Activated naive CD4-positive, alpha-beta T cell (primary cell): ENCODE data around the gene TPT1.
"Not testable (repeated sequence)": the region's sequence is repeated elsewhere in the genome, so short reads cannot be mapped to it uniquely, and the experiment has no call there.

Source experiments
- DNase-seq, 4 experiments: peaks; one replicate each; lab custom pipeline; 2025; lab: John Stamatoyannopoulos, UW

The TPT1 gene

DNA sequence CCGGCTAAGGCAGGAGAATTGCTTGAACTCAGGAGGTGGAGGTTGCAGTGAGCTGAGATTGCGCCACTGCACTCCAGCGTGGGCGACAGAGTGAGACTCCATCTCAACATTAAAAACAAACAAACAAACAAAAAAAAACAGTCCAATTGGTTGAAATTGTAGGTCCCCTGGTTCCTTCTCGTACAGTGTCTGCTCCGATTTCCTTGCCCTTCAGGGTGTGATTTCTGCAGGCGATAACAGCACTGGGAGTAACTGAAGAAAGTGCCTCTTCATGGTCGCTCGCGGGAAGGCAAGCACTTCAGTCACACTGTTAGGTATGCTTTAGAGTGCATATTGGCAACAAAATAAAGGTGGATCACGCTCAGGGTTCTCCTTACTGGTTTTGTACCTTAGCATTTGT, 39.7 kb downstream of the TPT1 start:
- DNase-seq, result no peak

DNA sequence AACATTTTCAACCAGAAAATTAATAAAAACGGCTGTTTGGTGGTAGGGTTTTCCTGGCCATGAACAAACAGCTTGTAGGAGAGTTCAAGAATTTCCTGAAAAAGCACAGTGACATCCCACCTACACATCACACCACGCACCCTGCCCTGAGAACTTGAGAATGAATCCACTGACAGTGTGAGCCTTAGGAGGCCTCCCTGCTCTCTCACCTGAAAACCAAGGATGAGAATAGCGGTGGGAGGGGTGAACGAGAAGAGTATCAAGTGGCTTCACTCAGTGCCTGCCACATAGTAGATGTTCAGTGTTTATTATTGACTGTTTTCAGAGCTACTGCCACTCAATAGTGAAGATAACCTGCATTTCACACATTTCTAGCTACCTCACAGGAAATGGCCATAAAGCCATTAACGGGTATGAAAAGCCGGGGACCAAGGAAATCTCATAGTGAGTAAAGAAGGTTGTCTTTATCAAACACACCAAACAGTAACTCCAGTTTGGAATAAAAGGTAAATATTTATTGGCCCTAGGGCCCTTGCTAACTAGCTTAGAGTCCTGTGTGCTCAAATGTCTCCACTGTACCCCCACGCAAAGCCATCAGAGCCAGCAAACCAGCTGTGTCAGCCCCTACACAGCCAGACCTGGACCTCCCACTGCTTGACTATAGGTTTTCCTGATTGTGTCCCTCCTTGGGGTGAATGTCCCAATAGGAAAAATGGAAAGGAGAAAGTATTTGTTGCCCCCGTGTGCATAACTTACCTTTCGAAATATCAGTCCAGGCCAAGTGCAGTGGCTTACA, 40.6 kb downstream of the TPT1 start:
- DNase-seq, result no peak

DNA sequence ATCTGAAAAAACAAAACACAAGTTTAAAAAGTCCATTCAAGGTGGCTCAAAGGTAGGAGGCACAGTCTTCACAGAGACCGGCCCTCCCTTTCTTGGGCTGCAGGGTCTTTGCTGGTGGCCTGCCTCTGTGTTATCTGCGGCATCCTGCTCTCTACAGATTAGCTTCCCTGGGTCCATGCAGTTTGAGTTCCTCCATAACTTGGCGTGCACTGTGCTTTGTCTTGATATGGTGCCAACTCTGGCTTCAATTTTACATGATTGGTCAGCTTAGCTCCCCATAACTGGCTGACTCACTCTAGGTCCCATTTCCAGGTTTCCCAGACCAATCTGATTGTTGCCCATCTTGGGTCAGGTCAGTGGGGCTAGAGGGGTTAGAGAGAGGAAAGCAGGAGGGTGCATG, 41.8 kb downstream of the TPT1 start:
- no peak for DNase-seq

DNA sequence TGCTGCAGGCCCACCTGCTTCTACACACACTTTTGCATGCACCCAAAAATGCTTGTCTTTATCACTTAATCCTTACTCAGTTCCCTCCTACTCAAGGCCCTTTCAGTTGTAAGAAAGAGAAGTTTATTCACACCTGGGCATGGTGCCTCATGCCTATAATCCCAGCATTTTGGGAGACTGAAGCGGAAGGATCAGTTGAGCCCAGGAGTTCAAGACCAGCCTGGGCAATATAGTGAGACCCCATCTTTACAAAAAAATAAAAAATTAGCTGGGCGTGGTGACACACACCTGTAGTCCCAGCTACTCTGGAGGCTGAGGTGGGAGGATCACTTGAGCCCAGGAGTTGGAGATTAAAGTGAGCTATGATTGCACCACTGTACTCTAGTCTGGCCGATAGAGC, 42.4 kb downstream of the TPT1 start:
- DNase-seq, result not testable (repeated sequence)

DNA sequence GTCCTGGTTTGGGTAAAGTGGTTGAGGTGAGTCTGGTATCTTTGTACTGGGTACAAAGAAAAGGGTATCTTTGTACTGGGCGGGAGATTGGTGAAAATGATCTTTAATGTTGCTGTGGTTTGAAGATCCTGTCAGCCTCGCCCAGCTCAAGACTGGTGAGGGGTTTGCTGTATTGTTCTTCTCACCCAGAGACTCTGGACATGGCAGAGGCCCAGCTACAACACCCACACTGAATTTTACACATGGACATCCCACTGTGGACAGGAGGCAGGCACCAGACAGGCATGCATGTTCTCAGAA, 42.8 kb downstream of the TPT1 start:
- no peak for DNase-seq

DNA sequence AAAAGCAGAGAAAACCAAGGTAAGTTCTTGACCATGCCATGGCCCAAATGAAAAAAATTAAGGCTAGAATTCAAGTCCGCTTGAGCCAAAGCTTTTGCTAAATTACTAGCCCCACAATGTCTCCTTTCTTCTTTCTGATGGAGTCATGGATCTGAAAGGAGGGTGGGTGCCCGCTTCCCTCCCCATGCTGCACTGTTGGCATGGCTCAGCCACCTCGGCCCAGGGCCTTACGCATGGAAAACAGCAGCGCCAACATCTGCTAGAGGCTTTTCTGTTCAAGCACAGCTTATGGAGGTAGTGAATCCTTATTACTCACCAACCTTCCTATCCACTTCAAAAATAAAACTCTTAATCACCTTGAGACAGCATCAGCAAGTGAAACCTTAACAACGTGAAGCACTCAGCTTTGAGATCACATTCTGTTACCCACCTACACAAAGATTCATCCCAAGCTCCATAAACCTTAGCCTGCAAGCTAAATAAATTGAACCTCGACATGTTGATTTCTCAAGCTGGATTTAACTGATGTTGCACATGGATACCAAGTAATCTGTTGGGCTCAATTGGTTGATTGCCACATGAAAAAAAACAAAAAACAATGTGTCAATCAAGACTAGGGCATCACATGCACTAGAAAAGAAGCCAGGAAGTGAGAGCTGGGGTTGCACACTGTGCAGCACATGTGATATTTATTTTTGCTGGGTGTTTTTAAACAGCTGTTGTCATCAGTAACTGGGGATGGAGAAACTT, 43.4 kb downstream of the TPT1 start:
- no peak for DNase-seq

DNA sequence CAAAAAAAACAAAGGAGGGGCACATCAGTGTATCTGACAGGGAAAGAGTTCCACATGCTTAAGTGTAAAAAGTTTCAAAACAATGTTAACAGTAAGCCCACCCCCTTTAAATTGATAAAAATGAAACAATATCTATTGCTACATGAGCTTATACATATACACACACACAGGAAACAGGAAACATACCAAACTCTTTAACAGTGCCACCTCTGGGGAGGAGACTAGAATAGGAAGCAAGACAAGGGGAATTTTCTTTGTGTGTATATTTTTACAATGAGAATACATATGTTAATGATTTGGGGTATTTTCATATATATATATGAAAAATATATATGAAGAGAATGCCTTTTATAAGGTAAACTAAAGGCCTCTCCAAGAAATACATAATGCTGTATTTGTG, 44.7 kb downstream of the TPT1 start:
- DNase-seq, result no peak

DNA sequence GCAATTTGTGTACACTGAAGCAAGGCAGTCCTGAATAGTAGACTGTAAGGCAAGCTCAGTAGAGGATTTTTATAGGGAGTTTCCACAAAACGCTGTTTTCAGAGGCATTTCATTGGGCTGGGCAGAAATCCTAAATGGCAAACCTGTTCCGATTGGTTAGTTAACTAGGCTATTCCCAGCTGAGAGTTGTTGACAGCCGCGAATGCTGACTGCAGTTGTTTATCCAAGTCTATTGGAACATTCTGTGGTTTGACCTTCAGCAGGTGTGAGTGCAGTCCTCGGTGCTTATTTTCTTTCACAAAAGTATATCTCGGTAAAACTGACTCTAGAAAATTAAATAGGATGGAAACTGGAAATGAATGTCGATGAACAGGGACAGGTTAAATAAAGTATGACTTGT, 45.4 kb downstream of the TPT1 start:
- DNase-seq, result no peak

DNA sequence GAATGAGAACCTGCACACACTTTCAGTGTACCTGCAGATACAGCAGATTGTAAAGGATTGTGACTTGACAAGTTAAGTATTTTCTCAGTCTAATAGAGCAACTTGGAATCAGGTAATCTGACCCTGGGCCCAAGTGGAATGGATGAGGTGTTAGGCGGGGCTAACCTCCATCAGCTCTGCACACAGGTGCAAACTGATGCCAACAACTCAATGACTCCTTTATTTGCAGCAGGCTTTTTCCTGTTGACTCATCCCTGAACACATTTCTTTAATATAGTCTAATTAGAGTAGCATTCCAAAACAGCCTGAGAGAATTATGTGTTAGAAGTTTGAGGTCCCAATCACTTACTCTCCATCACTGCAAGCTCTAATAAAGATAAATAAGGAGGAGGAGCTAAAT, 48.8 kb downstream of the TPT1 start:
- DNase-seq, result no peak

DNA sequence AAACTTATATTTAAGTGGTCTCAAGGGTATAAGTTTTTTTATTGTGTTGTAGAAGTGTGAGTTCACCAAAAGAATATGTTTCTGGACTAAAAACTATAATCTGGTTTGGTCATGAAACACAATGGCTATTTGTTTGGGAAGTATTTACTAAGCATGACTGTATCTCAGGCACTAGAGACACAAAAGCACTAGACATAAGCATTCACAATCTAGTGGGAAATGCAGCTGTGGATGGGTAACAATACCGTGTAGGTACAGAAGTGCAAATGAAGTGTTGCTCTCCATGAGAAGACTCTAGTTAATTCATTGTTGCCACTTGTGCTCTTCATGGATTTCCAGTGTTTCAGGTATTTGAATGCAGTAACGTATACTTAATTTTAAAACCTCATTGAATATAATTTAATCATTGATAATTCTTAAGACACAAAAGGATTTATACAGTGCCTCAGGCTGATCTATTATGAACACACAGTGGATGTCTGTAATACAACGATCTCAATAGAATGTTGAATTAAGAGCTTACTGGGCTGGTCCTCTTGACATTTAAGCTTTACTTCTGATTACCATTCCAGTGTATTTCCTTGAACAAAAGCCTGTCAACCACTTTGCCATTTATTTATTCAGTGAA, 50.9 kb downstream of the TPT1 start:
- DNase-seq, result no peak
